SK-N-SH (cell line): ENCODE data around the gene SNRPB2.

ENCODE experiments used
- EP300 ChIP-seq, 2 experiments: IDR thresholded peaks; 2 replicates each; pipeline versions ENCODE4 v1.4.0 to v1.6.1; 2012; ENCODE audit warnings: borderline replicate concordance in 1 of 2, low read depth in 1 of 2, low read length in 1 of 2
- GABPA ChIP-seq: IDR thresholded peaks from 2 replicates; pipeline ENCODE4 v1.4.0; 2012; ENCODE audit warnings: low read depth, mild to moderate bottlenecking
- JUND ChIP-seq: IDR thresholded peaks from 2 replicates; pipeline ENCODE4 v1.4.0; 2012
- POLR2AphosphoS5 ChIP-seq: IDR thresholded peaks from 2 replicates; pipeline ENCODE4 v1.6.1; 2012; ENCODE audit warnings: low read depth, low read length
- RAD21 ChIP-seq: IDR thresholded peaks from 2 replicates; pipeline ENCODE4 v1.6.1; 2012; ENCODE audit warnings: mild to moderate bottlenecking, low read length
- RCOR1 ChIP-seq: fragments of 150-350 bp; IDR thresholded peaks from 2 replicates; pipeline ENCODE4 v1.6.1; 2017; ENCODE audit warnings: antibody characterized with exemption, low read length
- TAF1 ChIP-seq: IDR thresholded peaks from 2 replicates; pipeline ENCODE4 v1.6.1; 2012; ENCODE audit warnings: low read depth, mild to moderate bottlenecking, low read length, moderate library complexity, borderline replicate concordance
- TF ChIP-seq, protein P1 (sequence below): fragments of 200-600 bp; sonication (generic); IDR thresholded peaks from 2 replicates; pipeline ENCODE4 v1.6.1; 2017; ENCODE audit warnings: antibody characterized with exemption, mild to moderate bottlenecking, moderate library complexity
- TF ChIP-seq, protein P2 (sequence below): IDR thresholded peaks from 2 replicates; pipeline ENCODE4 v1.4.0; 2012; ENCODE audit warnings: low read depth, borderline replicate concordance
- TF ChIP-seq, protein P3 (sequence below): IDR thresholded peaks from 2 replicates; pipeline ENCODE4; 2012

DNA sequence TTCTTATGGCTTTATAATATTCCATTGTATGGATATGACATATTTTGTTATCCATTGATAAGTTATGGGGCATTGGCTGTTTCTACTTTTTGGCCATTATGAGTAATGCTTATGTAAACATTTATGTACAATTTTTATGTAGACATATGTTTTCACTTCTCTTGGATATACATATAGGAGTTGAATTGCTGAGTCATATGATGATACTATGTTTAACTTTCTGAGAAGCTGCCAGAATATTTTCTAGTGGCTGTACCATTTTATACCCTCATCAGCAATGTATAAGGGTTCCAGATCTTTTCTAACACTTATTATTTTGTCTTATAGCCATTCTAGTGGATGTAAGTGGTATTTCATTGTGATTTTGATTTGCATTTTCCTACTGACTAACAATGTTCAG, 41.4 kb downstream of the SNRPB2 start:
- TF ChIP-seq, protein P1, sequence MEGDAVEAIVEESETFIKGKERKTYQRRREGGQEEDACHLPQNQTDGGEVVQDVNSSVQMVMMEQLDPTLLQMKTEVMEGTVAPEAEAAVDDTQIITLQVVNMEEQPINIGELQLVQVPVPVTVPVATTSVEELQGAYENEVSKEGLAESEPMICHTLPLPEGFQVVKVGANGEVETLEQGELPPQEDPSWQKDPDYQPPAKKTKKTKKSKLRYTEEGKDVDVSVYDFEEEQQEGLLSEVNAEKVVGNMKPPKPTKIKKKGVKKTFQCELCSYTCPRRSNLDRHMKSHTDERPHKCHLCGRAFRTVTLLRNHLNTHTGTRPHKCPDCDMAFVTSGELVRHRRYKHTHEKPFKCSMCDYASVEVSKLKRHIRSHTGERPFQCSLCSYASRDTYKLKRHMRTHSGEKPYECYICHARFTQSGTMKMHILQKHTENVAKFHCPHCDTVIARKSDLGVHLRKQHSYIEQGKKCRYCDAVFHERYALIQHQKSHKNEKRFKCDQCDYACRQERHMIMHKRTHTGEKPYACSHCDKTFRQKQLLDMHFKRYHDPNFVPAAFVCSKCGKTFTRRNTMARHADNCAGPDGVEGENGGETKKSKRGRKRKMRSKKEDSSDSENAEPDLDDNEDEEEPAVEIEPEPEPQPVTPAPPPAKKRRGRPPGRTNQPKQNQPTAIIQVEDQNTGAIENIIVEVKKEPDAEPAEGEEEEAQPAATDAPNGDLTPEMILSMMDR = no peak
- TF ChIP-seq, protein P2, sequence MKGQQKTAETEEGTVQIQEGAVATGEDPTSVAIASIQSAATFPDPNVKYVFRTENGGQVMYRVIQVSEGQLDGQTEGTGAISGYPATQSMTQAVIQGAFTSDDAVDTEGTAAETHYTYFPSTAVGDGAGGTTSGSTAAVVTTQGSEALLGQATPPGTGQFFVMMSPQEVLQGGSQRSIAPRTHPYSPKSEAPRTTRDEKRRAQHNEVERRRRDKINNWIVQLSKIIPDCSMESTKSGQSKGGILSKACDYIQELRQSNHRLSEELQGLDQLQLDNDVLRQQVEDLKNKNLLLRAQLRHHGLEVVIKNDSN = no peak
- TF ChIP-seq EP300 (IDR thresholded peaks at IDR 0.05; ENCODE audit: borderline replicate concordance in 1 of 2, low read depth in 1 of 2, low read length in 1 of 2) (no peak), RCOR1 (no peak), TAF1 (no peak), GABPA (no peak), JUND (no peak), POLR2AphosphoS5 (no peak), RAD21 (no peak)
- TF ChIP-seq, protein P3, sequence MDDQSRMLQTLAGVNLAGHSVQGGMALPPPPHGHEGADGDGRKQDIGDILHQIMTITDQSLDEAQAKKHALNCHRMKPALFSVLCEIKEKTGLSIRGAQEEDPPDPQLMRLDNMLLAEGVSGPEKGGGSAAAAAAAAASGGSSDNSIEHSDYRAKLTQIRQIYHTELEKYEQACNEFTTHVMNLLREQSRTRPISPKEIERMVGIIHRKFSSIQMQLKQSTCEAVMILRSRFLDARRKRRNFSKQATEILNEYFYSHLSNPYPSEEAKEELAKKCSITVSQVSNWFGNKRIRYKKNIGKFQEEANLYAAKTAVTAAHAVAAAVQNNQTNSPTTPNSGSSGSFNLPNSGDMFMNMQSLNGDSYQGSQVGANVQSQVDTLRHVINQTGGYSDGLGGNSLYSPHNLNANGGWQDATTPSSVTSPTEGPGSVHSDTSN = no peak
